Spleen (tissue), 13 donors: ENCODE data around the gene MSRB2. TPM values are rescaled to one million over a fixed set of nuclear protein-coding genes. Genes with fewer than 3 reads are reported as not detected.

Experiments
- DNase-seq: peaks from one replicate; pipeline ENCODE4 v3.0.0-alpha.2; 2020
- H3K27ac ChIP-seq, 8 donors: fragments of 200-600 bp; sonication (generic) in 7 of 8; 1 replicate in 4 of 8; 2 replicates in 4 of 8; pipeline versions ENCODE4 v1.5.0 to v1.8.0; 2016 to 2021; ENCODE audit warnings: inconsistent platforms in 4 of 8, mild to moderate bottlenecking in 4 of 8, moderate library complexity in 1 of 8
- H3K27me3 ChIP-seq, 7 donors: fragments of 200-600 bp; sonication (generic) in 6 of 7; replicated peaks in 1 of 7; 1 replicate in 4 of 7; 2 replicates in 3 of 7; pipeline versions ENCODE4 v1.5.0 to v1.8.0; 2016 to 2021; ENCODE audit warnings: inconsistent platforms in 3 of 7, mild to moderate bottlenecking in 1 of 7
- H3K36me3 ChIP-seq, 6 donors: fragments of 200-600 bp; sonication (generic) in 5 of 6; 1 replicate in 4 of 6; 2 replicates in 2 of 6; pipeline versions ENCODE4 v1.5.0 to v1.8.0; 2016 to 2021; ENCODE audit warnings: inconsistent platforms in 2 of 6
- H3K4me1 ChIP-seq, 6 donors: fragments of 200-600 bp; sonication (generic) in 5 of 6; 1 replicate in 3 of 6; 2 replicates in 3 of 6; pipeline versions ENCODE4 v1.5.0 to v1.8.0; 2016 to 2021; ENCODE audit warnings: inconsistent platforms in 3 of 6
- H3K4me3 ChIP-seq, 8 donors: fragments of 200-600 bp; sonication (generic) in 7 of 8; 1 replicate in 4 of 8; 2 replicates in 4 of 8; pipeline versions ENCODE4 v1.5.0 to v1.8.0; 2016 to 2021; ENCODE audit warnings: inconsistent platforms in 4 of 8, mild to moderate bottlenecking in 4 of 8, moderate library complexity in 2 of 8
- H3K9me3 ChIP-seq, 8 donors: fragments of 200-600 bp; sonication (generic) in 7 of 8; 1 replicate in 4 of 8; 2 replicates in 4 of 8; pipeline versions ENCODE4 v1.5.0 to v1.8.0; 2016 to 2021; ENCODE audit warnings: inconsistent platforms in 4 of 8
- CTCF ChIP-seq, 11 experiments: fragments of 200-600 bp in 7 of 11; fragments of 450-650 bp in 4 of 11; sonication (generic) in 4 of 11; IDR thresholded peaks in 8 of 11; conservative IDR thresholded peaks in 3 of 11; 1 replicate in 7 of 11; 2 replicates in 4 of 11; pipeline versions ENCODE4 v1.4.0 to v1.8.0; 2016 to 2021; ENCODE audit warnings: antibody characterized with exemption in 11 of 11, inconsistent platforms in 4 of 11, mild to moderate bottlenecking in 1 of 11
- POLR2A ChIP-seq, 3 donors: fragments of 450-650 bp; IDR thresholded peaks; one replicate each; pipeline ENCODE4 v1.5.1; 2017; ENCODE audit warnings: antibody characterized with exemption in 3 of 3, mild to moderate bottlenecking in 1 of 3
- POLR2AphosphoS5 ChIP-seq, 3 donors: sonication (generic); formaldehyde crosslinking; IDR thresholded peaks; one replicate each; pipeline ENCODE4 v1.5.1; 2017; ENCODE audit warnings: antibody characterized with exemption in 3 of 3
- WGBS, 5 donors: extraction: QIAGEN DNeasy Blood & Tissue Kit in 3 of 5; methylation state at CpG; one replicate each; pipeline versions ENCODE4 v1.1.5 to v1.1.7; 2013 to 2018; 5-methylcytosine and 5-hydroxymethylcytosine counted together
- intact Hi-C: fragments of 100-400 bp; cut with DNase I; formaldehyde crosslinking; loops from one replicate; pipeline ENCODE4 v1.15.0; 2023; ENCODE audit warnings: low total_unique reads
- long read RNA-seq, 2 donors: transcript quantifications; one replicate each; lab custom pipeline, GENCODE V29; 2026
- polyA plus RNA-seq, 3 donors: library from polyadenylated mRNA; stranded (reverse); fragments of 200-250 nt; gene quantifications; one replicate each; pipeline ENCODE4 v1.2.1, GENCODE V29; 2013
- total RNA-seq, 7 donors: library from RNA; depleted of rRNA in 3 of 7; stranded (reverse); fragments of >200 nt in 3 of 7; fragmentation: NEBNext Ultra II Directional in 4 of 7; extraction: Animal tissue kit (Norgen Biotek cat#: 25700) in 4 of 7; gene quantifications; one replicate each; pipeline versions ENCODE4 v1.1.0 to v1.2.1, GENCODE V29; 2016 to 2021
- donor health status: healthy with polysubstance abuse.
- donor health status: DM: no; HTN: no; CAD: no; lungs with moderate emphysema.
- donor health status: DM: no; HTN: no; CAD: no.
- donor health status: Bipolar disorder and iron deficiency.
- donor health status: healthy.
- donor health status: DM: no; HTN: no; CAD: no.
- donor health status: DM: yes; HTN: yes; CAD: no.

MSRB2 gene
- total RNA-seq (10 to 100 TPM; 12.2 to 29.4 (median 21.7) TPM), polyA plus RNA-seq (10 to 100 TPM; 12.6 to 14.5 (median 13.3) TPM)
- long read RNA-seq, donor 1, transcript MSRB2-201 (5 exons, 1,803 nt): major isoform, 21 of 23 reads
- long read RNA-seq, donor 1, partial matches to known transcripts: 0 of 23 reads
- long read RNA-seq, donor 1, other reads (novel, unspliced or antisense): 0 of 23 reads
- long read RNA-seq, donor 2, transcript MSRB2-201 (5 exons, 1,803 nt): major isoform, 13 of 14 reads
- long read RNA-seq, donor 2, partial matches to known transcripts: 0 of 14 reads
- long read RNA-seq, donor 2, other reads (novel, unspliced or antisense): 0 of 14 reads

GRCh38 chr10:23095404-23095965, at the start of gene MSRB2:
MSRB2 (plus strand) TSS chr10:23095579; CDS start chr10:23095609, 30 bp downstream.
- Histone ChIP-seq H3K27me3 (no peaks in the 10 kb centered on the region), H3K4me1 (peaks cover 4 to 41% (median 16%) of the 10 kb centered on the region in 6 donors), H3K27ac (peak within 1 kb of the TSS; percentile 75 to 95 (median 94)), H3K9me3 (peaks cover 0 to 23% (median 5%) of the 10 kb centered on the region in 8 donors), H3K36me3 (no peaks in the 10 kb centered on the region), H3K4me3 (peak within 1 kb of the TSS; percentile 58 to 82 (median 66))
- peak in 2 of 3 donors; percentile 43 to 64 for TF ChIP-seq POLR2A (IDR thresholded peaks at IDR 0.05)
- TF ChIP-seq CTCF (IDR thresholded peaks at IDR 0.05 in 8 of 11, conservative IDR thresholded peaks at IDR 0.05 in 3 of 11): no peak
- peak; percentile 86 to 90 (median 89) for TF ChIP-seq POLR2AphosphoS5 (IDR thresholded peaks at IDR 0.05)
- intact Hi-C loops: no loop called here
- DNase-seq: peak; percentile 94
- 0 to 1% (median 0%) methylated on average over 28 to 50 of the region's 50 CpGs for WGBS, 5 donors

GRCh38 chr10:23046027-23046426, 49.4 kb upstream of the MSRB2 start:
- no peak overlapping the region for H3K27ac ChIP-seq
- no peak overlapping the region for H3K4me3 ChIP-seq
- TF ChIP-seq POLR2A (IDR thresholded peaks at IDR 0.05) (no peak), CTCF (IDR thresholded peaks at IDR 0.05 in 8 of 11, conservative IDR thresholded peaks at IDR 0.05 in 3 of 11) (no peak), POLR2AphosphoS5 (IDR thresholded peaks at IDR 0.05) (no peak)
- WGBS, 5 donors: 49 to 70% (median 64%) methylated on average over 4 of the region's 4 CpGs
- no peaks in the 10 kb centered on the region for H3K36me3 ChIP-seq
- H3K9me3 ChIP-seq: peaks cover 0 to 4% (median 0%) of the 10 kb centered on the region in 8 donors
- DNase-seq: no peak
- intact Hi-C loops: no loop called here
- H3K4me1 ChIP-seq: no peaks in the 10 kb centered on the region
- peaks cover 0 to 26% (median 0%) of the 10 kb centered on the region in 7 donors for H3K27me3 ChIP-seq

GRCh38 chr10:23047201-23048050, 48.0 kb upstream of the MSRB2 start:
- intact Hi-C loops: no loop called here
- TF ChIP-seq POLR2AphosphoS5 (IDR thresholded peaks at IDR 0.05) (no peak), POLR2A (IDR thresholded peaks at IDR 0.05) (no peak), CTCF (IDR thresholded peaks at IDR 0.05 in 8 of 11, conservative IDR thresholded peaks at IDR 0.05 in 3 of 11) (no peak)

More at GRCh38 chr10:23047201-23048050, 48.0 kb upstream of the MSRB2 start:
- no peak for DNase-seq
- peaks cover 0 to 4% (median 0%) of the 10 kb centered on the region in 8 donors for H3K9me3 ChIP-seq
- no peak overlapping the region for H3K4me3 ChIP-seq
- H3K27me3 ChIP-seq: peaks cover 0 to 31% (median 0%) of the 10 kb centered on the region in 7 donors
- 67 to 75% (median 71%) methylated on average over 9 of the region's 9 CpGs for WGBS, 5 donors
- H3K4me1 ChIP-seq: no peaks in the 10 kb centered on the region
- H3K27ac ChIP-seq: no peak overlapping the region
- H3K36me3 ChIP-seq: no peaks in the 10 kb centered on the region
